Germinal center (tissue), 1 donor: Measurements from ENCODE around the gene ANKS4B.

Experiments
- DNase-seq: peaks from one replicate; pipeline ENCODE4 v3.0.0; 2012; ENCODE audit warnings: mixed read lengths, low spot score

The ANKS4B gene

DNA sequence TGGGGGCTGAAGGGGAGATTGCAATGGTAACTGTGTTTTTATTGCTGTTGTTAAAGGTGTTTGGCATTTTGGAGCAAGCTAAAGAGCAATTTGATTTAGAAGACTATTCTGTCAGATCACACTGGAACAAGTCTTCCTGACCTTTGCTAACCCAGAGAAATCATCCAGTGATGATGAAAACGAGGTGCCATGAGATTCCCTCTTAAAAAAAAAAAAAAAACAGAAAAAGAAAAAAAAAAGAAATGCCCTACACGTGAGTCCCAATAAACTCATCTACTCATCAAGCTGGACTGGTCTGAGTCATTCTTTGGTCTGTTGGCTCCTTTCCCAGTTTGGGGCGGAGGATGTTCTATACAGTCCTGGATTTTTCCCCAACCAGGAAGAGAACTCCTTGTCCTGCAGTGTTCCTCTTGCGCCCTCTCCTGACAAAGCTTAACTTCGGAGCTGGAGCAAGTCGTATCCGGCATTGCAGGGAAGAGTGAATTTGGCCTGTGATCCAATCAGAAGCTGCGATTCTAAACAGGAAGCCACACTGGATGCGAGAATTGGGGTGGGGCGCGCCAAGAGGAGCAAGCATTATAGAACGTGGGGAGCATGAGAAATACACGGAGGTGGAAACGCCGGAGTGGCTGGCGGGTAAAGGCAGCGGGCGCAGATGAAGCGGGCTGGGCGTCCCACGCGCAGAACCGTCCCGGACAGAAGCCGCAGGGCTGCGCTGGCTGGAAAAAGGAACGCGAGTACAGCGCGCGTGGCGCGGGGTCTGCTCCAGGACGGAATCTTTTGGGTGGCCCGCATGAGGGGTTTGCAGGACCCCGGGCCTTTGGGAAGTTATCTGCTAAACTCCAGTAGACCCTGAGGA is 67.0 kb downstream of the ANKS4B start:
- peak; percentile 79 for DNase-seq

DNA sequence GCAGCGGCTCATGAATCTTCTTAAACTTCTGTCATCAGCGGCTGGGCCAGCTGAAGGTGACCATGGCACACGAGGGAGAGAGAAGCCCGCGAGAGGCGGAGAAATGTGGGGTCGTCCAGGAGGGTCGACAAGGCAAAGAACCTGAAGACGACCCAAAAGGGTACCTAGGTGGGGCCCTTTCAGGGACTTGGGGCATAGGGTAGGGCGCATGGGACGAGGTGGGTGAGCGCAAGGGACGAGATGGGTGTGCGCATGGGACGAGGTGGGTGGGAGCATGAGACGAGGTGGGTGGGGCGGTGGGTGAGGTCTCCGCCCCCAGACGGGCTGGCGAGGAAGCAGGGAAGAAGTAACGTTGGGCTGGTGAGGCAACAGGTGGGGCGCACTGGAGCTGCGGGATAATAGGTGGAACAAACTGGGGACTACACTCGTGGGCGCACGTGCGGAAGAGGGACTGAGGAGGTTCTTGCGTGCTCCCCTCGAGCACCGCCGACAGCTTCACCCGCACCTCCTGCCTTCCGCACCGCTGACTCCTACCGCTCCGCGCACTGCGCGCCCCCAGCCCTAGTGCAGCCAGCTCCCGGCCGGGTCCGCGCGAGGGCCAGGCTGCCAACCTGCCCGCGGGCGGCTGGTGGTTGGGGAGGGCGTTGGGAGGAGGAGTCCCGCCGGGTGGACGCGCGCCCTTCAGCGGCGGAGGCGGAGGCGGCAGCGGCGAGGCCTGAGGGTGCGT is 67.8 kb downstream of the ANKS4B start:
- DNase-seq = peak; percentile 87

DNA sequence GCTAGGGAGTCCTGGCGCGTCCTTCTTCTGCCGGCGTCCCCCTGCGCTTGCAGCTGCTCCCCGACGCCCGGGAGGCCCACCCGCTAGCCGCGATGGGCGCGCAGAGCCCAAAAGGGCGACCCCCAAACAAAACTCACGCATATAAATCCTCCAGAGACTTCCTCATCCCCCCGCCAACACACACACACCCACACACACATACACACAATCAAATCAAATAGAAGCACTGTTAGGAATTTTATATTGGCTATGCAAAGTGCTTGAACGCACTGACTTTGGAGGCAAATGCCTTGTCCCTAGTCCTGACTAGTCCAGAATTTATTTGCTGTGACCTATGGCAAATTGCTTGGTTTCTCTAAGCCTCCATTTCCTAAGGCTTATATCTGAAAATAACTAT is 68.4 kb downstream of the ANKS4B start:
- DNase-seq = no peak

DNA sequence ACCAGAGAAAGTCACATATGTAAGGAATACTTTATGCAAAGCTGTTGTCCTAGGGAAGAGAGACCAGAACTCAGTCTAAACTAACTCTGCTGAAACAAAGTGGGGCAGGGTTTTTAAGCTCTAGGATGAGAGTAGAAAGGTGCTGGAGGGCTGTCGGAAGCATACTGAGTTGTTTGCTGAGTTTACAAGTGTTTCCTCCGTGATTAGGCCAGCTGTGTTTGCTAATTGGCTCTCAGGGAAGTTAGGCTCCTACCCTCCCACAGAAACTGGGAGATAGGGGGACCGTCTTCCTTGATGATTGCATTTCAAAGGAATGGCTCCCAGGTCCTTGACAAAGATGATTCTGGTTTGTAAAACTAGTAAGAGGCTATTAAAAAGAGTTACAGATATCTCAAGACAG is 69.0 kb downstream of the ANKS4B start:
- DNase-seq = no peak

DNA sequence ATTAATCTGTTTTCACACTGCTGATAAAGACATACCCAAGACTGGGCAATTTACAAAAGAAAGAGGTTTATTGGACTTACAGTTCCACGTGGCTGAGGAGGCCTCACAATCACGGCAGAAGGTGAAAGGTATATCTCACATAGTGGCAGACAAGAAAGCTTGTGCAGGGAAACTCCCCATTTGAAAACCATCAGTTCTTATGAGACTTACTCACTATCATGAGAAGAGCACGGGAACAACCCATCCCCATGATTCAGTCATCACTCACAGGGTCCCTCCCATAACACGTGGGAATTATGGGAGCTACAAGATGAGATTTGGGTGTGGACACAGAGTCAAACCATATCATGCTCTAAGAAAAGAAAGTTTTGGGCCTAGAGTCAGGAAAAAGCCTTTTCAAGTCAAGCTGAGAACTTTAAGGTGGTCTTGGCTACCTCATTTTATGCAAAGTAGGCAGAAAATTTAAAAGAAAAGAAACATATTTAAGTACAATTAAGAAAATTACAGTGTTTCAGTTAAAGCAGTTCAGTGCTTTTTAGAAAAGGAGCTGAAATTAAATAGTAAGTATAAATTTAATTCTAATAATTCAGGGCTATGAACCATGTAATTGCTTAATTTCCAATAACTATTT is 69.5 kb downstream of the ANKS4B start:
- DNase-seq = no peak
